Subcutaneous adipose tissue (tissue), 4 donors: ENCODE data around the gene ABCC1. TPM values are rescaled to one million over a fixed set of nuclear protein-coding genes. Genes with fewer than 3 reads are reported as not detected.

Experiments used
- CTCF ChIP-seq: fragments of 450-650 bp; IDR thresholded peaks from one replicate; pipeline ENCODE4 v1.5.1; 2016; ENCODE audit warnings: low read depth, mild to moderate bottlenecking, control low read depth, antibody characterized with exemption, moderate library complexity
- total RNA-seq, 4 donors: library from RNA; depleted of rRNA; stranded (reverse); fragments of >200 nt; gene quantifications; one replicate each; pipeline ENCODE4 v1.1.0, GENCODE V29; 2016

The ABCC1 gene
- total RNA-seq, 4 donors from 2014 or later, result 16.1 to 23.6 (median 22.1) TPM

GRCh38 chr16:15913046-15913698 is 36.2 kb upstream of the ABCC1 start:
- no peak for TF ChIP-seq CTCF

DNA sequence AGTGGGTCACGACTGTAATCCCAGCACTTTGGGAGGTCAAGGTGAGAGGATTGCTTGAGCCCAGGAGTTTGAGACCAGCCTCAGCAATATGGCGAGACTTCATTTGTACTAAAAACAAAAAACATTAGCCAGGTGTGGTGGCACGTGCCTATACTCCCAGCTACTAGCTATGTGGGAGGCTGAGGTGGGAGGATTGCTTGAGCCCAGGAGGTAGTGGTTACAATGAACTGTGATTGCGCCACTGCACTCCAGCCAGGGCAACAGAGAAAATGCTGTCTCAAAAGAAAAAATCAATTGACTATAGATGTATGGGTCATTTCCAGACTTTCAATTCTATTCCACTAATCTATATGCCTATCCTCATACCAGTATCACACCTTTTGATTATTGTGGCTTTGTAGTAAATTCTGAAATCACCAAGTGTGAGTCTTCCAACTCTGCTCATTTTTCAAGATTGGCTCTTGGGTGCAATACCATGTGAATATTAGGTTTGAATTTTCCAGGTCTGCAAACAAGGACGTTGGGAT is 33.8 kb upstream of the ABCC1 start:
- TF ChIP-seq CTCF, result no peak

- TF ChIP-seq CTCF, result no peak
Observed at GRCh38 chr16:15916323-15916722, 33.1 kb upstream of the ABCC1 start.

DNA sequence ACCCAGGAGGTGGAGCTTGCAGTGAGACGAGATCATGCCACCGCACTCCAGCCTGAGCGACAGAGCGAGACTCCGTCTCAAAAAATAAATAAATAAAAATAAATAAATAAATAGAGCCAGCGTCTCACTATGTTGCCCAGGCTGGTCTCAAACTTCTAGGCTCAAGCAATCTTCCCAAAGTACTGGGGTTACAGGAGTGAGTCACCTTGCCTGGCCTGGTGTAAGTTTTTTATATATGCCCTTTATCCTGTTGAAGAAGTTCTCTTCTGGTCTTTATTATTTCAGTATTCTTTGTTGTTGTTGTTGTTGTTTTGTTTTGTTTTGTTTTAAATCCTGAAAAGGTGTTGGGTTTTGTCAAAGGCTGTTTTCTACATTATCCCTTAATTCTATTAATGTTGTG is 30.1 kb upstream of the ABCC1 start:
- no peak for TF ChIP-seq CTCF

- no peak for TF ChIP-seq CTCF
Observed at GRCh38 chr16:15924996-15925395, 24.4 kb upstream of the ABCC1 start.

- no peak for TF ChIP-seq CTCF
Observed at GRCh38 chr16:15925631-15926030, 23.8 kb upstream of the ABCC1 start.

DNA sequence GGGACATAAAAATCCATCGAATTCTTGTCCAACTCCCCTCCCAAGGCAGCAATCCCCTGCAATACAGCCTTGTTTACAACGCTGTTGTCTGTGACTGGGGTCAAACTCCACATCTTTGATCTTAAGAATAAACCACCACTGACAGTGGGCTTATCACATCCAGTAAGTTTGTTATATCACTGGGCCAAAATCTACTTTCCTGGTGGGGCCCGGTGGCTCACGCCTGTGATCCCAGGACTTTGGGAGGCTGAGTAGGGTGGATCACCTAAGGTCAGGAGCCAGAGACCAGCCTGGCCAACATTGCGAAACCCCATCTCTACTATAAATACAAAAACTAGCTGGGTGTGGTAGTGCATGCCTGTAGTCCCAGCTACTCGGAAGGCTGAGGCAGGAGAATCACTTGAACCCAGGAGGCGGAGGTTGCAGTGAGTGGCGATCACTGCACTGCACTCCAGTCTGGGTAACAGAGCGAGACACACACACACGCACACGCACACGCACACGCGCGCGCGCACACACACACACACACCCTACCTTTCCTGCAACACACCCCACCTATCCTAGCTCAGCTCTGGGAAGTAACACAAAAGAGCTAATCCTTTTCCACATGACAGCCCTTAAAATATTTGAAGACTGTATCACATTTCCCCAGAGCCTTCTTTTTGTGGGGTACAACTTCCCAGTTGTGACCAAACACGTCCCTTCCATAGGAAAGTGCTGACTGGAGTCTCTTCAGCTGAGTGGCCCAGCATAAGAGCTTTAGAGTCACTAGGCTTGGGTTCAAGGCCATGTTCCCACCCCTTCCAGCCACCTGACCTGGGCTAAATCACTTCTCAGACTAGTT is 20.9 kb upstream of the ABCC1 start:
- TF ChIP-seq CTCF, result no peak
